MCF 10A (cell line): ENCODE measurements around the gene JUND. TPM values are rescaled to one million over a fixed set of nuclear protein-coding genes. Genes with fewer than 3 reads are reported as not detected.

Experiments
- BruUV-seq: library from RNA; stranded (reverse); fragments of 400-500 nt; replicated peaks from 2 replicates; lab custom pipeline; 2021; lab: Mats Ljungman, UMichigan
- CTCF ChIA-PET: fragments of 300-600 bp; sonication (Branson Sonifier 250); formaldehyde crosslinking; extraction: SDS; loops from one replicate; lab custom pipeline; 2021; ENCODE audit warnings: antibody characterized with exemption, inconsistent platforms; lab: Yijun Ruan, JAX
- POLR2A ChIA-PET: fragments of 300-600, 350-650 bp; sonication (Branson Sonifier 250); formaldehyde crosslinking; extraction: SDS; loops from one replicate; lab custom pipeline; 2020; ENCODE audit warnings: antibody characterized with exemption, inconsistent platforms; lab: Yijun Ruan, JAX
- DNase-seq: peaks from one replicate; pipeline ENCODE4 v3.0.0-alpha.2; 2018; ENCODE audit not compliant: unreplicated experiment
- H3K27ac Mint-ChIP-seq: one replicate; pipeline ENCODE4 v1.8.0; 2022; ENCODE audit warnings: mild to moderate bottlenecking, low read depth, mixed read lengths; ENCODE audit not compliant: unreplicated experiment
- H3K27me3 Mint-ChIP-seq: one replicate; pipeline ENCODE4 v1.8.0; 2022; ENCODE audit warnings: mixed read lengths; ENCODE audit not compliant: insufficient read depth, unreplicated experiment
- H3K36me3 Mint-ChIP-seq: one replicate; pipeline ENCODE4 v1.8.0; 2022; ENCODE audit warnings: mild to moderate bottlenecking, moderate library complexity, mixed read lengths; ENCODE audit not compliant: insufficient read depth, unreplicated experiment
- H3K4me1 Mint-ChIP-seq: one replicate; pipeline ENCODE4 v1.8.0; 2022; ENCODE audit warnings: mixed read lengths; ENCODE audit not compliant: insufficient read depth, unreplicated experiment
- H3K4me3 Mint-ChIP-seq: one replicate; pipeline ENCODE4 v1.8.0; 2022; ENCODE audit warnings: mild to moderate bottlenecking, moderate library complexity, mixed read lengths; ENCODE audit not compliant: unreplicated experiment
- H3K9me3 Mint-ChIP-seq: one replicate; pipeline ENCODE4 v1.8.0; 2022; ENCODE audit warnings: mixed read lengths; ENCODE audit not compliant: unreplicated experiment
- intact Hi-C: fragments of 100-400 bp; cut with micrococcal nuclease; formaldehyde crosslinking; loops from 2 replicates; pipeline ENCODE4 v1.14.1; 2022
- total RNA-seq: library from RNA; stranded (reverse); gene quantifications from 2 replicates; pipeline ENCODE4 v1.2.3, GENCODE V29; 2022
- TF ChIP-seq, protein P1 (sequence below): fragments of 200-600 bp; IDR thresholded peaks from one replicate; pipeline ENCODE4 v1.8.0; 2022; ENCODE audit warnings: antibody characterized with exemption, mild to moderate bottlenecking; ENCODE audit not compliant: unreplicated experiment

JUND gene
- total RNA-seq, 1 experiment from 2014 or later: 120 TPM

DNA sequence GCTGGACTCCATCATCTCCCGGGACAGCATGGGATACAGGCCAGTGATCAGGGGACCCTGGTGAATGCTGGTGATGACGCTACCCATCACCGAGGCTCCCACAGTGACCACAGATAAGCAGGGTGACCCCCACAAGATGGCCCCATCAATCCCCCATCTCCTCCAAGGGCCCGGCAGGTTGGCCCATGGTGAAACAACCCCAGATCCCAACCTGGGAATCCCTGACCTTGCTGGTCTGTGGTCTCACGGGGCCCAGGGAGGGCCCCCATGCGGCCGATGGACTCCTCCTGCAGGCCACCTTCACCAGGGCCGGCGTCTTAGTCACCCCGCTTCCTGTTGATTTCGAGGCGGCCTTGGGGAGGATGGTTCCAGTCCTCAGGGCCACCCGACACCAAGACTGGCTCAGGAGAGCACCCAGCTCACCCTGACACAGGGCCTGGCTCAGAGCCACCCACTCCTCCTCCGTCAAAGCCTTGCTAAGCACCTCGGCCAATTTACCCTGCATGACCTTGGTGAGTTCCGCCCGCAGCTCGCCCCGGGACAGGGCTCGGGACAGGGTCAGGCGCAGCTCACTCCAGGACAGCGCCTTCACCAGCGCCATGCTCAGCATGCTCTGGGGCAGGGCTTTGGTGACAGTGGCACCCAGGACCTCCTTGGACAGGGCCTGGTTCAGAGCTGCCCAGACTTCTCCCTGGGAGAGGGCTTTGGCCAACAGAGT lies 17.1 kb downstream of the JUND start:
- BruUV-seq: no TSS peak
- CTCF ChIA-PET: interaction anchor here (0.6 kb wide), 1 partner anchor 205 kb away, joined by 3 read pairs; no protein-coding TSS in a partner anchor
- peaks cover 6% of the 10 kb centered on the region for H3K36me3 Mint-ChIP-seq
- no peak overlapping the region for H3K4me3 Mint-ChIP-seq
- H3K9me3 Mint-ChIP-seq: no peaks in the 10 kb centered on the region
- TF ChIP-seq, protein P1, sequence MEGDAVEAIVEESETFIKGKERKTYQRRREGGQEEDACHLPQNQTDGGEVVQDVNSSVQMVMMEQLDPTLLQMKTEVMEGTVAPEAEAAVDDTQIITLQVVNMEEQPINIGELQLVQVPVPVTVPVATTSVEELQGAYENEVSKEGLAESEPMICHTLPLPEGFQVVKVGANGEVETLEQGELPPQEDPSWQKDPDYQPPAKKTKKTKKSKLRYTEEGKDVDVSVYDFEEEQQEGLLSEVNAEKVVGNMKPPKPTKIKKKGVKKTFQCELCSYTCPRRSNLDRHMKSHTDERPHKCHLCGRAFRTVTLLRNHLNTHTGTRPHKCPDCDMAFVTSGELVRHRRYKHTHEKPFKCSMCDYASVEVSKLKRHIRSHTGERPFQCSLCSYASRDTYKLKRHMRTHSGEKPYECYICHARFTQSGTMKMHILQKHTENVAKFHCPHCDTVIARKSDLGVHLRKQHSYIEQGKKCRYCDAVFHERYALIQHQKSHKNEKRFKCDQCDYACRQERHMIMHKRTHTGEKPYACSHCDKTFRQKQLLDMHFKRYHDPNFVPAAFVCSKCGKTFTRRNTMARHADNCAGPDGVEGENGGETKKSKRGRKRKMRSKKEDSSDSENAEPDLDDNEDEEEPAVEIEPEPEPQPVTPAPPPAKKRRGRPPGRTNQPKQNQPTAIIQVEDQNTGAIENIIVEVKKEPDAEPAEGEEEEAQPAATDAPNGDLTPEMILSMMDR: no peak
- no peak for DNase-seq
- H3K27ac Mint-ChIP-seq: no peak overlapping the region
- no peaks in the 10 kb centered on the region for H3K27me3 Mint-ChIP-seq
- POLR2A ChIA-PET: no interaction called here
- no peaks in the 10 kb centered on the region for H3K4me1 Mint-ChIP-seq
- intact Hi-C loops: no loop called here

GRCh38 chr19:18263324-18264136 lies 17.9 kb downstream of the JUND start:
- Mint-ChIP-seq H3K36me3 (peaks cover 6% of the 10 kb centered on the region), H3K4me3 (no peak overlapping the region), H3K4me1 (no peaks in the 10 kb centered on the region), H3K27ac (no peak overlapping the region), H3K27me3 (no peaks in the 10 kb centered on the region), H3K9me3 (no peaks in the 10 kb centered on the region)
- POLR2A ChIA-PET: no interaction called here
- CTCF ChIA-PET: interaction anchor here (0.7 to 4.1 kb wide), 3 partner anchors 8 to 12 kb away, joined by 3 to 24 read pairs (median 4); no protein-coding TSS in a partner anchor
- intact Hi-C loops: no loop called here
- TF ChIP-seq, protein P1: no peak
- no peak for DNase-seq
- BruUV-seq: no TSS peak

DNA sequence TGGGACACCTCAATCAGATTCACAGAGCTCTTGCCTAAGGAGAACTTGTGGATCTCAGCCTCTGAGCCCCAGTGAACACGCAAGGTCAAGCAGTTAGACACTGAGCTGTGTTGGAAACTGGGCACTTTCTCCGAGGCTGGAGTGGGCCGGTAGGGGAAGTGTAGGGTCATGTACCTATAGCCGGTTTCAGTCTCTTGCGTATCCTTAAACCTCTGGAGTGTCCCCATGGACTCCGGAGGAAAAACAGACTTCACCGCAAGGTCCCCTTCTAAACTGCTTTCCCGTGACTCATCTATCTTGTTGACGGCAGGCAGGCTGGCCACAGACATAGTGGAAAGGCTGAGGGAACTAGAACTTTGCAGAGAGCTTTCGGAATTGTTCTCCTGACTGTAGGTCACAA lies 18.5 kb downstream of the JUND start:
- no TSS peak for BruUV-seq
- intact Hi-C loops: no loop called here
- ChIA-PET POLR2A (no interaction called here), CTCF (interaction anchor here (0.7 to 4.1 kb wide), 3 partner anchors 9 to 13 kb away, joined by 3 to 24 read pairs (median 4); no protein-coding TSS in a partner anchor)
- Mint-ChIP-seq H3K9me3 (no peaks in the 10 kb centered on the region), H3K27ac (no peak overlapping the region), H3K4me3 (no peak overlapping the region), H3K27me3 (no peaks in the 10 kb centered on the region), H3K4me1 (no peaks in the 10 kb centered on the region), H3K36me3 (peaks cover 6% of the 10 kb centered on the region)
- DNase-seq: no peak
- TF ChIP-seq, protein P1: no peak

DNA sequence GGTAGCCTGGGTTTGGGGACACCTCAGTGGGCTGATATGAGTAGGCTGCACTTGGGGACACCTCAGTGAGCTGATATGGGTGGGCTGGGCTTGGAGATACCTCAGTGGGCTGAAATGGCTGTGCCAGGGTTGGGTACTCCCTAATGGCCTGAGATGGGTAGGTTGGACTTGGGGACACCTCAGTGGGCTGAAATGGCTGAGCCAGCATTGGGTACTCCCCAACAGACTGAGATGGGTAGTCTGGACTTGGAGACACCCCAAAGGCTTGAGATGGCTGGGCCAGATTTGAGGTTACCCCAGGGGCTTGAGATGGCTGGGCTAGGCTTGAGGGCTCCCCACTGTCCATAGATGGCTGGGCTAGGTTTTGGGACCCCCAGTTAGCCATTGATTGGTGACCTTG lies 19.3 kb downstream of the JUND start:
- CTCF ChIA-PET: interaction anchor here (0.5 to 4.1 kb wide), 4 partner anchors 9 to 116 kb away, joined by 3 to 24 read pairs (median 6); no protein-coding TSS in a partner anchor
- intact Hi-C loops: no loop called here

More for the DNA sequence above, 19.3 kb downstream of the JUND start:
- POLR2A ChIA-PET: no interaction called here
- BruUV-seq: no TSS peak
- Mint-ChIP-seq H3K4me1 (no peaks in the 10 kb centered on the region), H3K27ac (no peak overlapping the region), H3K9me3 (no peaks in the 10 kb centered on the region), H3K4me3 (no peak overlapping the region), H3K36me3 (peaks cover 6% of the 10 kb centered on the region), H3K27me3 (no peaks in the 10 kb centered on the region)
- no peak for DNase-seq
- TF ChIP-seq, protein P1: no peak
